SK-N-SH treated with all-trans-retinoic acid at 6 μM for 48 hours (cell line): ENCODE data around the gene THAP7.

Experiments used
- OSR1 ChIP-seq: fragments of 250-450 bp; sonication (Bioruptor Pico); IDR thresholded peaks from 2 replicates; pipeline ENCODE4 v1.8.0; 2022; ENCODE audit warnings: moderate library complexity, mild to moderate bottlenecking, inconsistent platforms
- ZNF8 ChIP-seq: fragments of 450-650 bp; formaldehyde crosslinking; IDR thresholded peaks from 2 replicates; pipeline ENCODE4 v1.5.0; 2020; ENCODE audit warnings: mild to moderate bottlenecking, moderate library complexity

DNA sequence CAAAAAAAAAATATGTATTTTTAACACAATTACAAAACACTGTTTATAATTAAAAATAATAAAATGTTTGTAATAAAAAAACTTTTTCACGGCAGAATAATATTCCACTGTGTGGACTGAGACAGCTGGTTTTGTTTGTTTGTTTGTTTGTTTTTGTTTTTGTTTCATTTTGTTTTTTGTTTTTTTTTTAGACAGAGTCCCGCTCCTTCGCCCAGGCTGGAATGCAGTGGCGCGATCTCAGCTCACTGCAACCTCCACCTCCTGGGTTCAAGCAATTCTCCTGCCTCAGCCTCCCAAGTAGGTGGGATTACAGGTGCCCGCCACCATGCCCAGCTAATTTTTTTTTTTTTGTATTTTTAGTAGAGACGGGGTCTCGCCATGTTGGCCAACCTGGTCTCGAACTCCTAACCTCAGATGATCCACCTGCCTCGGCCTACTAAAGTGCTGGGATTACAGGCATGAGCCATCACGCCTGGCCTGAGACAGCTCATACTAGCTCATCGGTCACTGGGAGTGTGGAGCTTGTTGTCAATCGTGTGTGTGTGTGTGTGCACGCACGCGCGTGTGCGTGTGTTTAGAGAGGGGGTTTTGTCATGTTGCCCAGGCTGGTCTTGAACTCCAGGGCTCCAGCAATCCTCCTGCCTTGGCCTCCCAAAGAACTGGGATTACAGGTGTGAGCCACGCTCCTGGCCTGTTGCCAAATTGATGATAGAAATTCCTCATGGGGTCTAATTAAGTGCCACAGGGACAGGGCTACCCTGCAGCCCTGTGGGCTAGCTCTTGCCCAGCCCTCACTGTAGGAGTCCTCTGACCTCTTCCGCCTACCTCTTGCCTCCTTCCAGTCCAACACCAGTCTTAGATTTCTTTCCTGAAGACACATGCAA lies 42.1 kb downstream of the THAP7 start:
- TF ChIP-seq OSR1 (CRISPR knock-in tag) (no peak), ZNF8 (no peak)
